HG02852 (cell line): ENCODE data around the gene TRPM1.

ENCODE experiments used
- ATAC-seq: cut with Tn5 transposase; IDR thresholded peaks from one replicate; pipeline ENCODE4 v1.9.1; 2021; ENCODE audit warnings: mild to moderate bottlenecking, moderate library complexity; ENCODE audit not compliant: unreplicated experiment

Gene TRPM1

DNA sequence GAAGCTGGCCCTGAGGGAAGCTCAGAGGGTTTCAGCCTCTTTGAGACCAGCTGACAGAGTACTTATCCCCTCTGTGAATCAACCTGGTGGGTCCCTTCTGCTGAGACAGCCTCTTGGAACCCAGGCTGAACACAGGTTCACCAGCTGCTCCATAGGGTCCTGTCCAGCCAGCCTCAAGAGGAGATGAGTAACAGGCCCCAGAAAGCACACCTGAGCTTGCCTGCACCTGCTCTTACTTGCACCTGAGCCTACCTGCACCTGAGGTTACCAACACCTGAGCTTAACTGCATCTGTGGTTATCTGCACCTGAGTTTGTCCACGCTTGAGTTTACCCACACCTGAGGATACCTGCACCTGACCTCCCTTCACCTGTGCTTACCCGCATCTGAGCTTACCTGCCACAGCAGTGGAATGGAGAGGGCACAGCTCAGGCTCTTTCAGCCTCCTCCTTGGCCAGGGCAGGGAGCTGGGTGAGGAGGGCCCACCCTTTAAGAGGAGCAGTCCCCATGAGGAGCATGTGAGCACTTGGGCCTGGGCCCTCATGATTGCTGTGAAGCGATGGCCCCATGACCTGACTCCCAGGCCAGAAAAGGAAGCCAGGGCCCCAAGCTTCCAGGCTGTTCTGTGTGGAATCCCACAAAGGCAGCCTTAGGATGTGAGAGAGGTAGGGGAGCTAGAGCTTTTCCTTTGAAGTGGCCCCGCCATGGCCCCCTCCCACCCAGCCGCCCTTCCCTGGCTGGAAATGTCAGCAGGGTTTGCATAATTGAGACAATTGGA lies at the start of gene TRPM1:
Gene TRPM1, minus strand, starts transcription at position 464 of the 777 bp plus-strand sequence. CDS start 20,370 bp downstream, outside the sequence.
- ATAC-seq, result no peak

DNA sequence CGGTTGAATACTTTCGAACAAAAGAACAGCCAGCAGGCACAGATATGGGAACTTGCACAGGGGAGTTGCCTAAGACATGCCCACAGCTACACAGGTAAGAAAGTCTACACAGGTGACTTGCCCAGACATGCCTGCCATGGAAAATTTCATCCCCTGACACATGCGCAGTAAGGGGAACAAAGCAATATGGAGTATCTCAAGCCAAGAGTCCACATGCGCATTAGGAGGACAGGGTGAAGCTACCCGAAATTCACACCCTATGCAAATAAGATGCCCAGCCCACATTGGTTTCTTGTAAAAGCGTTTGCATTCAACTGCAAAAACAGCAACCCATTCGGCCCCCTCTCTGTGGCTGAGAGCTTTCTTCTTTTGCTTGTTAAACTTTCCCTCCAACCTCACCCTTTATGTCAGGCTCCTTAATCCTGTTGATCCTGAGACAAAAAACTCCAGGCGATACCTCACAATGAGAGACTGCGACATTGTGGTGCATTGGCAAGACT lies 49.3 kb upstream of the TRPM1 start:
- ATAC-seq, result no peak

DNA sequence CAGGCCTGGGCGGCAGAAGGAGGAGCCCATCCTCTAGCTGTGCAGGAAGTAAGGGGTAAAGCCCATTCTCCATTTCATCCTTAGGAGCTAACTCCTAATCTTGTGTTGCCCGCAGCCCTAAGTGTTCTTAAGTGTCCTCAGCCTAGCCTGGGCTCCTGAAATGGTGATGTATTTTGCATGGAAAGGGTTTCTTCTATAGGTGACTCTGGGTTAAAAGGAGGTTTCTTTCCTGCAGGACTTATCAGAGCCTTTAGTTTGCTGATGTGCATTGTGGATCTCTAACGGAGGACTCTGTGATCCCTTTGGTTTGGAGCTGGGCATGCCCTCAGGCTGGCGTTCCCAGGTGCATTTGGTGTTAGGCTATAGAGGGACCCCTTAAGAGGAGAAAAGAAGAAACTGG lies 48.5 kb upstream of the TRPM1 start:
- ATAC-seq, result no peak

DNA sequence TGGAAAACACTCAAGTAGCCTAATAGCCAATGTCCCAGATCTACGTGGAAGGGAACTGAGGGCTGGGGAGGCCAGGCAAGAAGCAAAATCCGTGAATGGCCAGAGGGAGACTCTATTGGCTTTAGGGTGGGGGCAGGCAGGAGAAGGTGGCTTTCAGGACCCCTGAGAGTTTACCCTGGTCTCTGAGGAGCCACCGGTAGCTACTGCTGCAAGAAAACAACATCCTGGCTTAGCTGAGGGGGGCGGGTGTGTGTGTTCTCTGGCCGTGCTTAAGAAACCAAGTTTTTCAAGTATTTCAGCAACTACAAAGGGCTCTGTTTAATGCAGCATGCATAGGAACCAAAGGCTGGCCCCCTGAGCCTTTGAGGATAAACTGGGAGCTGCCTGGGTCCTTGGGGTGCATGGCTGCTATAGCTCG lies 47.6 kb upstream of the TRPM1 start:
- no peak for ATAC-seq

DNA sequence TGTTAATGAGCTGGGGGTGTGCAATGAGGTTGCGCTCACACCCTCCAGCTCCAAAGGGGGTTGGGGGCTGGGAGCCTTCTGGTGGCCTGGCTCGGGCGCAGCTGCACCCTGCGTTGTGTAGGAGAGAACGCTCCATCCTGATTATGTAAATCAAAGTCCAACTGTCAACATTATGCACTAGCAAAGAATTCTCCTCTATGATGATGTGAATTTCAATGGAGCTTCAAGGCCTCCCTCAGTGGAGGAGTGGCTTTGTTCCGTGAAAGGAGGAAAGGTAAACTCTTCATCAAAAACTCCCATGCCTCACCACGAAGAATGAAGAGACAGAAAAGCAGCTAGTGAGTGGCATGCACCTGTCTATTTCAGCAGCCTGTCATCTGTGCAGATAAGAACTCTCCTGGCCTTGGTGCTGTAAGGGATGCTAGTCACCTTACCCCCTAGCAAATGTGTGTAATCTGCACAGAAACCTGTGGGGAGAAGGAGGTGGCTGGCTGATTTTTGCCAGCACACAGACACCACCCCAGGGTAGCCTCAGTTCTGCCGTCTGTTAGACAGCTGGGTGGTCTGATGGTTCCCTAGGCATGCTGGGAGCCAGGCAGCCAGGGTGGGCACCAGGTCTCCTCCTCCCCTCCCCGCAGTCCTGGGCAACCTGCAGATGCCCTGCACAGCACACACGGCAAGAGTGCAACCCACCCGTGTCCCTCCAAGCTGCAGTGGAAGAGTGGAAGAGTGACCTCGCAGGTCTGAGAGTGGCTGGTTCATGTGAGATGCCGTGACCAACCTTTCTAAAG lies 47.0 kb upstream of the TRPM1 start:
- no peak for ATAC-seq

DNA sequence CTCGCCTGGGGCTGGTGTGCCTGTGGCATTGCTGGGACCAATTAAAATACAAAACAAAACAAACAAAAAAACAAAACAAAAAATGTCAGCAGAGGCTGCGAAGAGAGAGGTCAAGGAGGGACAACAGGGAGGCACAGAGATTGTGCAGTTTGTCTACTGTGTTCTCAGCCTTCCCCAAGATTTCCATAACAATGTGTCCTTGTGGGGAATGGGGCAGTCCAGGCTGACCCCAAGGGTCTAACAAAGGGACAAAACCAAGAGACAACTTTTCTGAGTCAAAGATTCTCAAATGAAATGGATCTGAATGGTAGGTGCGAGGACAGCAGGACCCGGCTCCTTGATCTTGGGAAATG lies 46.4 kb upstream of the TRPM1 start:
- no peak for ATAC-seq

DNA sequence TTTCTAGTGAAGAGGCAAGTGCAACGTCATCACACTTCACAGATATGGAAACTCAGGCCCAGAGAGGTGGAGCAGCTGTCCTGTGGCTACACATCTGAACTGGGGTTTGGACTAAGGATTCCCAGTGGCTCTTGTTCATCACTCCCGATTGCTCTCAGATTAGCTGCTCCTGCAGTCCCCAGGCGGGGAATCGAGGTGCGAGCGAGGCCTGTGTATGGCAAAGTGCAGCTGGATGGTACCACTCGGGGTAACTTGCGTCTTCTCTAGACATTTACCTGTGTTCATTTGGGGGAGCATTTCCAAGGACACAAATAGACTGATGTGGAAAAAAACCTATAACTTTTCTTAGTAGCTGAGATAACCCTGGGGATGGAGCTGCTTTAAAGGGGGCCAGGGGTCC lies 45.9 kb upstream of the TRPM1 start:
- no peak for ATAC-seq

DNA sequence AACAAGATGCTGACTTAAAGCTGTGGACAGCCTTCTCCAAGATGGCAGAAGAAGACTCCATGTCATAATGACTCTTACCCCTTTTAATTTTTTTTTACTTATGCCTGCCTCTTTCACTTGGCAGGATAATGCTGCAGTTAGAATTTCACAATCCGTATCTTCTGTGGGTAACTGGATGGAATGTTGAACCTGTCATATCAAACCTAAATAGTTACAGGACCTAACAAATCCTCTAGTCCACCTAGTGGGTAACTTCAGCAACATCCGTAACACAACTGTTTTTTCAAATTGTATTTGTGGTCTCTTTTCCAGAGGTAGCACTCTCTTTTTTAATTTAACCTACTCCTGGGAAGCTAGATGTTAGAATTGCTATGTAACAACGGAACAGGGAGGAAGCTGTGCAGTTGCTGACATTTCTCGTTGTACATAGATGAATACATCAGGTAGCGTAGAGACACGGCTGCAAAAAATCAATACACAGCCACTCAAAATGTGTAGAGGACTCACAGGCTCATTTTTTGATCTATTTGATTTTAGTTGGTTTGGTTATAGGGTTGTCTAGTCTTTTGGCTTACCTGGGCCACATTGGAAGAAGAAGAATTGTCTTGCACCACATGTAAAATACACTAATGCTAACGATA lies 43.9 kb upstream of the TRPM1 start:
- no peak for ATAC-seq

DNA sequence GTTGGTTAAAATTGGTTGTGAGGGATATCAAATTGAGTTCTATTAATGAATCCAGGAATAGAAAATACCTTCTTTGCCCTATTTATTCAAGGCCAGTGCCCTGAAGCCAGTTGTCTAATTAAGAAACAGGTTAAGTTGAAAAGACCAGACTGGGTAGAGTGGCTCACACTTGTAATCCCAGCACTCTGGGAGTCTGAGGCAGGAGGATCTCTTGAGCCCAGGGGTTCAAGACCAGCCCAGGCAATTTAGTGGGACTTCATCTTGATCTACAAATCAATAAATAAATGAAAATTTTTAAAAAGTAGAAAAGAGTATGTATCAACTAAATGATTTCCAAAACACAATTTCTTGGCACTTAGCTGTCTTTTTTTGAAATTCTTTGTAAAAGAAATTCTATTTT lies 40.3 kb upstream of the TRPM1 start:
- no peak for ATAC-seq

DNA sequence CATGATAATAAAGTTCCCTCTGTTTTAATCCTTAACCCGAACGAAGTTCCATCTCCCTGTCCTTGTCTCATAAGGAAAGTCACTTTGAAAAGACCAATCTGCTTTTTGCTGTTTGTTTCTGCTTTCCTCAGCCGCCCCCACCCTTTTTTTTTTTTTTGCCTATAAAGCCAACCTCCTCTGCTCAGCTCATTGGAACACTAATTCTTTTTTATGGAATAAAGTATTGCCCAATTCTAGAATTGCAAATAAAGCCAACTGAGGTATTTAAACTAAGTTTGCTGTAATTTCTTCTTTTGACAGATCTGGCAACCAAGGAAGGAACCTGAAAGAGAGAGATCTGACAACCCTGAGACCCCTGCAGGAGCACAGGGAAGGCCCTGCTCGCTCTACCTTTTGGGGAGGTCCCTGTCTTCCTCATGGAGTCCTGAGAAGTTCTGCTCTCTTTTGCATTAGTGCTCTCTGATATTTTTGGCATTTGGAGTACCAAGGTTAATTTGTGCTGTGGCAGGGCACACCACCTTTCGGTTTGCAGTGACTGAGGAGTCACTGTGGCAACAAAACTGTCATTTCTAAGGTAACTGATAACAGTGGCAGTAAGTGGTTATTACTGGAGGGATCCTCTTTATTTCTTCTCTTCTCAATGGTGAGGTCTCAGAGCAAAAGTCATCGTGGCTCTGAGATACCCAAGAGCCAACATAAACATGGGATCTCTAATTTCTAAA lies 35.2 kb upstream of the TRPM1 start:
- no peak for ATAC-seq

DNA sequence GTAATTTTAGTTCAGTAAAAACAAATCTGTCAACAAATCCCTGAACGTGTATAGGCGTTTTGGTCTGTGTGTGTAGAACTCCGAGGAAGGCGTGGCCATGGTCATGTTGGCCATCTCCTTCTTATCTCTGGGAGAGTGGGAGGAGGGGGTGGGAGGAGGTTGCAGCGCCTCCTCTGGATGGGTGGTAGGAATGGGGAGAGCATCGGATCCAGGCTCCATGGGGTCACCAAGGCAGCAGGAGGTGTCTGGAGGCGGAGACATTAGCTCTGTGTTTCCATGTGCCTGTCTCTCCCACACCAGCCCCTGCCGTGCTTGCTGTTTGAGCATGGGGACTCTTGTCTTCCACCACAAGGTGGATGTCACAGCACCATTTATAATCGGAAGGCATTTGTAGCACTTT lies 34.5 kb upstream of the TRPM1 start:
- no peak for ATAC-seq

DNA sequence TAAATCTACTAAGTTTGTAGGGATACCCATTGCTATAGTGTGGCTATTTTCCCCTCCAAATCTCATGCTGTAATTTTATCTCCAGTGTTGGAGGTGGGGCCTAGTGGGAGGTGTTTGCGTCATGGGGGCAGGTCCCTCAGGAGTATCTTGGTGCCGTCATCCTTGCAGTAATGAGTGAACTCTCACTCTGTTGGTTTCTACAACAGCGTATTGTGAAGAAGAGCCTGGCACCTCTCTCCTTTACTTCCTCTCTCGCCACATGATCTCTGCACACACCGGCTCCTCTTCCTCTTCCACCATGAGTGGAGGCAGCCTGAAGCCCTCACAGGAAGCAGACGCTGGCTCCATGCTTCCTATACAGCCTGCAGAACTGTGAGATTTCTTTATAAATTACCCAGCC lies 34.0 kb upstream of the TRPM1 start:
- ATAC-seq, result no peak

DNA sequence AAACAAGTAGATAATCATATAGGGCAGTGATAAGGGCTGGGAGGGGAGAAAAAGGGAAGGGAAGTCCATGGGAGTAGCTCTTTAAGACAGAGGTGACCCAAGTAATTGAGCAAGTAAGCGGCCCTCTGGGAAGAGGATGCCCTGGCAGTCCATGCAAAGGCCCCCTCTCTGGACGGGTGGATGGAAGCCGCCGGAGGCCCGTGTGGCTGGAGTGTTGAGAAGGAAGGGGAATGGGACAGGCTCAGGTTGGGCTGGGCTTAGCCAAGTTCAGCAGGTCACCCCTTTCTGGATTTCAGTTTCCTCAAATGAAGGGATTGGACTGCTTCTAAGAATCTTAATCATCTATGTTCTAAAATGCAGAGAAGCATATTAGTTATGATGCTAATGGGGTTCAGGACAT lies 32.4 kb upstream of the TRPM1 start:
- no peak for ATAC-seq

DNA sequence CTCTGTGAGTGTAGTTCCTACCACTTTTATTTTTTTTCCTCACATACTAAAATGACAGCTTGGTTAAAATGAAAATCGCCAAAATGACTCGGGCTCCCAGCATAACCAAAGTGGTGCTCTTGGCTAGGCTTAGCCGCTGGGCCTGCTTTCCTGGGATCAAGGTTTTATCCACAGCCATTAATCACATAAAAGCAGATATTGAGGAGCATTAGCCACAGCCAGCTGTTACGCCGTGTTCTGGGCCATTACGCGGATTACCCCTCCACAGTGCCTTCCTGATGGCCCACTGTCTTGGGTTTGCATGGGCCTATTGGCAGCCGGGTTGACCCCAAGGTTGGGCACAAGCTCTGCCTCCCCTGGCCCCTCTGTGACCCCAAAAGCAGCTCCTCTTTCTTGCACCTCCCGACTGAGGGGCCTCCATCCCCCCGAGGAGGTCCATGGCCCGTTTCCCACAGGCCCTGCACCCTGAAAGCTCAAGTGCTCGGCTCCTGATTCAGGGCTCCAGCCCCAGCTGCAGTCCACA lies 30.4 kb upstream of the TRPM1 start:
- ATAC-seq, result no peak

DNA sequence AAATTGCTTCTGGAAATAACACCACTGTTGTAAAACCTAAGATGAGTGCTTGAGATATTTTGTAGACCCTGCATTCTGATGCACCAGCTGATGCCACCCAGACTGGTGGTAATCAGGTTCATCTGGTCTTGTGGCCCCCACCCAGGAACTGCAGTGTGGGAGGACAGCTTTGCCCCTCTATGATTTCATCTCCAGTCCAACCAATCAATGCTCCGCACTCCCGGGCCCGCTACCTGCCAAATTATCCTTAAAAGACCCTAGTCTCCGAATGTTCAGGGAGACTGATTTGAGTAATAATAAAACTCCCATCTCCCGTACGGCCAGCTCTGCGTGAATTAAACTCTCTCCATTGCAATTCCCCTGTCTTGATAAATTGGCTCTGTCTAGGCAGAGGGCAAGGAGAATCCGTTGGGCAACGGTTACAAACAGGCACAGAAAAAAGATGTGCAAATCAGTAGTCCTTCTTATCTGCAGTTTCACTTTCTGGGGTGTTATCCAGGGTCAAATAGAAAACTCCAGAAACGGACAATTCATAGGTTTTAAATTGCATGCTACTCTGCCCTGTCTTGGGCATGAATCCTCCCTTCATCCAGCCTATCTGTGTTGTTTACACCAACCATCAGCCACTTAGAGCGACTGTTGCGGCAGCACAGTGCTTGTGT lies 29.2 kb upstream of the TRPM1 start:
- no peak for ATAC-seq

DNA sequence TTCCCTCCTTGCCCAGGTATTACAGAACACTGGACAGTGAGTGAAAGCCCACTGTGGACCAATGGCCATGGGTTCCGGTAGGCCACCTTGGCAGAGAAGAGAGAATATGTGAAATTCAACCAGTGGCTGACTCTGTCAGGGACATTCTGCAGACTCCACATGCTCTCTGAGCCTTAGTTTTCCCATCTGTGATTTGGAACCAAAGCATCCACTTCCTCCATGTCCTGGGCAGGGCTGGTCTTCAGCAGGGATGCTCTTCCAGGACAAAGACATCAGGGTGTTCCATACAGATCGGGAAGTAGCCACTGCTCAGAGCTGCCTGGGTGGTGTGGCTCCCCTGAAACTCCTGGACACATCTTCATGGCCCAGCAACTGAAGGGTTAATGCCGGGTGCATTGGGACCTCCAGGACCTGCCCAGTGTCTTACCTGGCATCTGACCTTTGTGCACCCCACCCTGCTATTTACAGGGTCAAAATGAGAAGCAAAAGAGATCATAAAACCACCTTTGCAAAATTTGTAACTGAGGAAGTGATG lies 28.3 kb upstream of the TRPM1 start:
- ATAC-seq, result no peak

DNA sequence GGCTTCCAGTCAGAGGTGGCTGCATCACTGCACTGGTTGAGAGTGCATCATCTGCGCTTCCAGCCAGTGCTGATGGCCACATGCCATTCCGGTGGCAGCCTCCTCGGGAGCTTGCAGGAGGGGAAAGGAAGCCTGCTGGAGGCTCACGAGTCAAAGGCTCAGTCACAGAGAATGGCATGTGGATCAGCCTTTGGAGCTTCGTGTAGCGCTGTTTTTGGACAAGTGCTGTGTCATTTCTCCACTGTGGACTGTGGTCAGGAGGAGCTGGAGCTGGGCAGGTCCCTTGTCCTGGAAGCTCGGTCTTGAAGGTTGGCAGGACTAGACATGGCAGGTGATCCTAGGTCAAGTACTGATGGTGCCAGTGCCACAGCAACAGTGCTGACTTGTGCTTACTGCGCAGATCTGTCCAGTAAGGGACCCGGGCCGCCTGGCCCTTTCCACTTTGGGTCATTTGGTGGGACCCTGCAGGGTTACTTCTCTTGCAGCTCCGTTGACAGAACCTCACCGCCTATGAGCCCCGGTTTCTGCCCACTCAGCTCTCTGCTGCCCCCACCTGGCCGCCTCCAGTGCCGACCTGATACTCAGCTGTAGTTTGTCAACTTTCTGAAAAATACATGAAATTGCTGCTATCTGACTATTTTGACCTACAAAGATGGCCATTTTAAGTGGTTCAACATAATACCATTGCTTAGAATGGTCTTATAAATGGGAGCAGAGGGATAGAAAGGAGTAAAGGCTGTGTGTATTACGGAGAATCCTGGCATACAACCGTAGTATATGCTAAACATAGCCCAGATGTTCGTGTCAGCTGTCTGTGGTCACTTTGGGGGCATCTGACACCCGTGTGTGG lies 27.6 kb upstream of the TRPM1 start:
- no peak for ATAC-seq

DNA sequence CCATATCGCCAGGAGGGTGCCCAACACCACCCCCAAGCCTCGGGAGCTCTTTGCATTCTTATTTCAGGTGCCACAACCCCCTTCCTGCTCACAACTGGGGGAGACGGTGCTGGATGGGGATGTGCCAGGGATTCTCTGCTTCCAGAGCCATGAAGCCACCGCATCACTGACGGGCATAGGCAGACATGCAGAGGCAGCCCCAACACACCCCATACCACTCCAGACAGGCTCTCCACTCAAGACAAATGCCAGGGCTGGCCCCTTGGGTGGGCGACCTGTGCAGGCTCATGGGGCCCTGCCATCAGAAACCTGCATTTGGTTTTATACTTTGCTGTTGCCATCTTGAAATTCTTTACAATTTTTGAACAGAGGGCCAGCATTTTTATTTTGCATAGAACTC lies 27.0 kb upstream of the TRPM1 start:
- ATAC-seq, result no peak

DNA sequence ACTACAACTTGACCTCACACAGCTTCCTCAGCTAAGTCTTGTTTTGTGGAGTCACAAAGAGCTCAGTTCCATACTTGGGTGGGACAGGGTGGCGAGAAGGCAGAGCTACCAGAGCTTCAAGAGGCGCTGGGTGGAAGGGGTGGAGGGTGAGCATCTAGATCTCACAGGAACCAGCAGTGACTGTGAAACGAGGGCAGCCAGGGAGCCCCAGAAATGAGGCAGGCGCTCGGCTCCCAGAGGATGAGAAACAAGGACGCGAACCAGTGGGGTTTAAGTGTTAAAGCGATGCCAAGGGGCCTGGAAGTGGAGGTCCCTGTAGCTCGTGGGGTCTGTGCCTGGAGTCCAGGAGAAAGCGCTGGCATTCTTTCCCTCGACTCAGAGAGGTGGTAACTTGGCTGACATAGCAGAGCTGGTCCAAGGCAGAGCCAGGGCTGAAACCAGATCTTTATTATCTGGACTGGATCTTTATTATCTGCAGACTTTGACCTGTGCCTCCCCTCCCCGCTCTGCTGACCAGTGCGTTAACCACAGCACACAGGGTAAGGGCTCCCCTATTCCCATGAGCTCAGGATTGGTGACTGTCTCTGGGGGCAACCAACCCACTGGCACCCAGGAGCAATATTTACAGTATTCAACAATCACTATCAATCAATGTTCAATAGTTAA lies 26.2 kb upstream of the TRPM1 start:
- no peak for ATAC-seq
